Ishikawa (cell line): Measurements from ENCODE around the gene FBF1.

ENCODE experiments used
- EGR1 ChIP-seq: IDR thresholded peaks from 2 replicates; pipeline ENCODE4 v1.6.1; 2012
- EP300 ChIP-seq: IDR thresholded peaks from 2 replicates; pipeline ENCODE4 v1.6.1; 2012; ENCODE audit warnings: borderline replicate concordance
- RAD21 ChIP-seq: IDR thresholded peaks from 2 replicates; pipeline ENCODE4 v1.6.1; 2012; ENCODE audit warnings: low read depth
- TAF1 ChIP-seq: IDR thresholded peaks from 2 replicates; pipeline ENCODE4 v1.6.1; 2012; ENCODE audit warnings: low read depth, mild to moderate bottlenecking
- YY1 ChIP-seq: IDR thresholded peaks from 2 replicates; pipeline ENCODE4 v1.6.1; 2012; ENCODE audit warnings: low read depth

- TF ChIP-seq TAF1, result no peak
- TF ChIP-seq RAD21, result no peak
- TF ChIP-seq YY1, result no peak
- TF ChIP-seq EP300, result no peak
- no peak for TF ChIP-seq EGR1
Observed at GRCh38 chr17:75891022-75891604, 49.7 kb downstream of the FBF1 start.
